SK-N-SH treated with all-trans-retinoic acid at 6 μM for 48 hours (cell line): Measurements from ENCODE around the gene FABP3.

ENCODE experiments used
- ATAC-seq: fragments of 200-7000 bp; cut with Tn5 transposase; 3 replicates; pipeline ENCODE4 v1.9.1; 2020; ENCODE audit warnings: mild to moderate bottlenecking, moderate library complexity
- ARNTL ChIP-seq: fragments of 450-650 bp; formaldehyde crosslinking; IDR thresholded peaks from 2 replicates; pipeline ENCODE4 v1.5.0; 2020; ENCODE audit warnings: low read depth, mild to moderate bottlenecking, moderate library complexity, borderline replicate concordance
- BACH2 ChIP-seq: fragments of 250-450 bp; sonication (Bioruptor Pico); IDR thresholded peaks from 2 replicates; pipeline ENCODE4 v1.9.0; 2021; ENCODE audit warnings: mild to moderate bottlenecking, borderline replicate concordance
- CREB5 ChIP-seq: fragments of 250-450 bp; sonication (Bioruptor Pico); IDR thresholded peaks from 2 replicates; pipeline ENCODE4 v1.5.1; 2020; ENCODE audit warnings: low read depth, mild to moderate bottlenecking, moderate library complexity
- CSDC2 ChIP-seq: fragments of 250-450 bp; sonication (Bioruptor Pico); IDR thresholded peaks from 2 replicates; pipeline ENCODE4 v1.5.0; 2020; ENCODE audit warnings: mild to moderate bottlenecking, moderate library complexity
- CSRNP3 ChIP-seq: fragments of 250-450 bp; sonication (Bioruptor Pico); IDR thresholded peaks from 2 replicates; pipeline ENCODE4 v1.5.1; 2021; ENCODE audit warnings: mild to moderate bottlenecking, moderate library complexity
- ESRRG ChIP-seq: fragments of 250-450 bp; sonication (Bioruptor Pico); IDR thresholded peaks from 2 replicates; pipeline ENCODE4 v1.6.1; 2021; ENCODE audit warnings: mild to moderate bottlenecking
- GLIS3 ChIP-seq: fragments of 250-450 bp; sonication (Bioruptor Pico); IDR thresholded peaks from 2 replicates; pipeline ENCODE4 v1.5.0; 2020; ENCODE audit warnings: mild to moderate bottlenecking, moderate library complexity
- ISL1 ChIP-seq: fragments of 250-450 bp; sonication (Bioruptor Pico); IDR thresholded peaks from 2 replicates; pipeline ENCODE4 v2.1.2; 2022; ENCODE audit warnings: mild to moderate bottlenecking, moderate library complexity
- OSR1 ChIP-seq: fragments of 250-450 bp; sonication (Bioruptor Pico); IDR thresholded peaks from 2 replicates; pipeline ENCODE4 v1.8.0; 2022; ENCODE audit warnings: moderate library complexity, mild to moderate bottlenecking, inconsistent platforms
- PATZ1 ChIP-seq: fragments of 250-450 bp; sonication (Bioruptor Pico); IDR thresholded peaks from 2 replicates; pipeline ENCODE4 v1.8.0; 2020; ENCODE audit warnings: mild to moderate bottlenecking, moderate library complexity, borderline replicate concordance
- POU6F1 ChIP-seq: fragments of 250-450 bp; sonication (Bioruptor Pico); IDR thresholded peaks from 2 replicates; pipeline ENCODE4 v1.8.0; 2021; ENCODE audit warnings: low read depth, mild to moderate bottlenecking, moderate library complexity, borderline replicate concordance
- PPARA ChIP-seq: fragments of 250-450 bp; sonication (Bioruptor Pico); IDR thresholded peaks from 2 replicates; pipeline ENCODE4 v1.5.0; 2020; ENCODE audit warnings: mild to moderate bottlenecking, borderline replicate concordance
- RARB ChIP-seq: fragments of 250-450 bp; sonication (Bioruptor Pico); IDR thresholded peaks from 2 replicates; pipeline ENCODE4 v1.8.0; 2021; ENCODE audit warnings: mild to moderate bottlenecking, moderate library complexity
- SNAI2 ChIP-seq: fragments of 250-450 bp; sonication (Bioruptor Pico); IDR thresholded peaks from 2 replicates; pipeline ENCODE4 v1.5.0; 2020; ENCODE audit warnings: mild to moderate bottlenecking, moderate library complexity
- TCF4 ChIP-seq: fragments of 250-450 bp; sonication (Bioruptor Pico); IDR thresholded peaks from 2 replicates; pipeline ENCODE4 v1.8.0; 2021; ENCODE audit warnings: mild to moderate bottlenecking, moderate library complexity, borderline replicate concordance
- TOX ChIP-seq: fragments of 250-450 bp; sonication (Bioruptor Pico); IDR thresholded peaks from 2 replicates; pipeline ENCODE4 v1.8.0; 2021; ENCODE audit warnings: mild to moderate bottlenecking, moderate library complexity, borderline replicate concordance
- TSHZ2 ChIP-seq: fragments of 250-450 bp; sonication (Bioruptor Pico); IDR thresholded peaks from 2 replicates; pipeline ENCODE4 v1.5.0; 2020; ENCODE audit warnings: mild to moderate bottlenecking, moderate library complexity
- ZC3H10 ChIP-seq: fragments of 250-450 bp; sonication (Bioruptor Pico); IDR thresholded peaks from 2 replicates; pipeline ENCODE4 v1.5.1; 2021; ENCODE audit warnings: mild to moderate bottlenecking, moderate library complexity
- ZFP3 ChIP-seq: fragments of 250-450 bp; sonication (Bioruptor Pico); IDR thresholded peaks from 2 replicates; pipeline ENCODE4 v1.5.0; 2020; ENCODE audit warnings: mild to moderate bottlenecking, moderate library complexity
- ZFP30 ChIP-seq: fragments of 450-650 bp; formaldehyde crosslinking; IDR thresholded peaks from 2 replicates; pipeline ENCODE4 v1.5.0; 2022; ENCODE audit warnings: mild to moderate bottlenecking, moderate library complexity
- ZNF565 ChIP-seq: fragments of 450-650 bp; formaldehyde crosslinking; conservative IDR thresholded peaks from 2 replicates; pipeline ENCODE4 v1.5.0; 2020; ENCODE audit warnings: low read depth, mild to moderate bottlenecking, moderate library complexity
- ZNF8 ChIP-seq: fragments of 450-650 bp; formaldehyde crosslinking; IDR thresholded peaks from 2 replicates; pipeline ENCODE4 v1.5.0; 2020; ENCODE audit warnings: mild to moderate bottlenecking, moderate library complexity

The FABP3 gene

GRCh38 chr1:31346785-31347184, 26.1 kb downstream of the FABP3 start:
- no peak for TF ChIP-seq TOX
- TF ChIP-seq TSHZ2 (CRISPR knock-in tag) = no peak
- no peak for TF ChIP-seq OSR1 (CRISPR knock-in tag)
- TF ChIP-seq ZNF565 (CRISPR knock-in tag) = no peak
- no peak for TF ChIP-seq CREB5 (CRISPR knock-in tag)
- no peak for TF ChIP-seq PATZ1
- no peak for TF ChIP-seq ZC3H10 (CRISPR knock-in tag)
- no peak for TF ChIP-seq ZFP30
- TF ChIP-seq ISL1 = no peak
- TF ChIP-seq CSRNP3 (CRISPR knock-in tag) = no peak
- TF ChIP-seq ZFP3 (CRISPR knock-in tag) = no peak
- no peak for TF ChIP-seq CSDC2 (CRISPR knock-in tag)
- TF ChIP-seq BACH2 (CRISPR knock-in tag) = no peak
- no peak for TF ChIP-seq GLIS3 (CRISPR knock-in tag)
- TF ChIP-seq ARNTL (CRISPR knock-in tag) = no peak
- TF ChIP-seq ESRRG (CRISPR knock-in tag) = no peak
- no peak for TF ChIP-seq RARB (CRISPR knock-in tag)
- TF ChIP-seq TCF4 (CRISPR knock-in tag) = no peak

GRCh38 chr1:31345635-31346034, 27.2 kb downstream of the FABP3 start:
- TF ChIP-seq PPARA (no peak), ARNTL (CRISPR knock-in tag) (no peak), CSRNP3 (CRISPR knock-in tag) (no peak), SNAI2 (no peak), GLIS3 (CRISPR knock-in tag) (no peak), PATZ1 (no peak), POU6F1 (CRISPR knock-in tag) (no peak), RARB (CRISPR knock-in tag) (no peak), CREB5 (CRISPR knock-in tag) (no peak), ZFP3 (CRISPR knock-in tag) (no peak), ZNF8 (no peak)
- TF ChIP-seq, all 23 proteins: peak for 0
- no peak for ATAC-seq

More at GRCh38 chr1:31346785-31347184, 26.1 kb downstream of the FABP3 start:
- ATAC-seq = no peak
